T-cell (primary cell): ENCODE measurements around the gene EFNB3. TPM values are rescaled to one million over a fixed set of nuclear protein-coding genes. Genes with fewer than 3 reads are reported as not detected.

Source experiments
- ATAC-seq, 4 experiments: fragments of 200-7000 bp in 3 of 4; fragments of 150-1000 bp in 1 of 4; cut with Tn5 transposase; replicated peaks in 1 of 4; 1 replicate in 3 of 4; 2 replicates in 1 of 4; pipeline ENCODE4 v1.10.0; 2021; ENCODE audit warnings: moderate library complexity in 3 of 4, mild to moderate bottlenecking in 2 of 4, moderate number of reproducible peaks in 1 of 4
- CTCF ChIA-PET, 2 donors: fragments of 300-600 bp; sonication (Branson Sonifier 250); formaldehyde crosslinking; loops; one replicate each; lab custom pipeline; 2022; ENCODE audit warnings: antibody characterized with exemption in 2 of 2; lab: Charles Lee
- POLR2A ChIA-PET, 2 donors: fragments of 300-600 bp; sonication (Branson Sonifier 250); formaldehyde crosslinking; loops; one replicate each; lab custom pipeline; 2022; ENCODE audit warnings: antibody characterized with exemption in 2 of 2; lab: Charles Lee
- DNase-seq, 35 experiments: peaks; one replicate each; pipeline versions ENCODE4 v3.0.0 to v3.0.0-alpha.2; 2013 to 2023
- H3K27ac ChIP-seq: one replicate; pipeline ENCODE4 v1.5.1; 2013; ENCODE audit warnings: low read length
- H3K27me3 ChIP-seq, 2 experiments: replicated peaks in 1 of 2; 1 replicate in 1 of 2; 2 replicates in 1 of 2; pipeline versions ENCODE4 v1.6.1 to v1.7.0; 2013; ENCODE audit warnings: low read length in 1 of 2, mixed read lengths in 1 of 2; ENCODE audit not compliant: control insufficient read depth in 2 of 2, insufficient read depth in 2 of 2; ENCODE audit errors: extremely low read depth in 1 of 2
- H3K36me3 ChIP-seq, 2 donors: 1 replicate in 1 of 2; 2 replicates in 1 of 2; pipeline versions ENCODE4 v1.6.1 to v1.7.0; 2013; ENCODE audit warnings: low read length in 1 of 2; ENCODE audit not compliant: control insufficient read depth in 2 of 2, insufficient read depth in 1 of 2; ENCODE audit errors: extremely low read depth in 1 of 2
- H3K4me1 ChIP-seq, 2 experiments: 1 replicate in 1 of 2; 2 replicates in 1 of 2; pipeline versions ENCODE4 v1.6.1 to v1.7.0; 2013; ENCODE audit warnings: low read length in 2 of 2, mixed read lengths in 1 of 2; ENCODE audit not compliant: insufficient read depth in 2 of 2, control insufficient read depth in 1 of 2; ENCODE audit errors: extremely low read depth in 1 of 2
- H3K4me3 ChIP-seq, 2 donors: 1 replicate in 1 of 2; 2 replicates in 1 of 2; pipeline versions ENCODE4 v1.5.1 to v1.7.0; 2013; ENCODE audit warnings: mild to moderate bottlenecking in 2 of 2, low read length in 1 of 2, moderate library complexity in 1 of 2; ENCODE audit not compliant: control insufficient read depth in 1 of 2; ENCODE audit errors: extremely low read depth in 1 of 2
- H3K9me3 ChIP-seq: 2 replicates; pipeline ENCODE4 v1.7.0; 2013
- H3K27ac Mint-ChIP-seq, 2 donors: one replicate each; pipeline ENCODE4 v1.8.0; 2020 to 2021; ENCODE audit warnings: mild to moderate bottlenecking in 2 of 2, mixed read lengths in 2 of 2
- H3K27me3 Mint-ChIP-seq, 2 donors: one replicate each; pipeline ENCODE4 v1.8.0; 2021 to 2022; ENCODE audit warnings: mixed read lengths in 2 of 2
- H3K36me3 Mint-ChIP-seq: one replicate; pipeline ENCODE4 v1.8.0; 2021; ENCODE audit warnings: mixed read lengths
- H3K4me1 Mint-ChIP-seq, 3 donors: one replicate each; pipeline ENCODE4 v1.8.0; 2020 to 2022; ENCODE audit warnings: mixed read lengths in 3 of 3, mild to moderate bottlenecking in 1 of 3
- H3K4me3 Mint-ChIP-seq, 3 donors: one replicate each; pipeline ENCODE4 v1.8.0; 2020 to 2022; ENCODE audit warnings: mild to moderate bottlenecking in 3 of 3, mixed read lengths in 3 of 3, moderate library complexity in 3 of 3
- H3K9me3 Mint-ChIP-seq, 3 donors: one replicate each; pipeline ENCODE4 v1.8.0; 2020 to 2022; ENCODE audit warnings: mixed read lengths in 3 of 3
- WGBS: methylation state at CpG from one replicate; pipeline ENCODE4 v1.1.5; 2013; ENCODE audit warnings: missing lambda C conversion rate; ENCODE audit not compliant: insufficient coverage; 5-methylcytosine and 5-hydroxymethylcytosine counted together
- total RNA-seq, 35 experiments: library from RNA in 6 of 35; stranded (reverse) in 6 of 35; fragments of 120-200 nt in 1 of 35; gene quantifications; one replicate each; pipeline versions ENCODE4 v1.2.1 to v1.2.4 and lab custom pipeline; 2013 to 2026

EFNB3 gene
- total RNA-seq, 5 donors from 2014 or later (not counting 1 experiment from before 2014, with no cell fraction given): 0.07 to 0.19 (median 0.18) TPM; not detected in 2

- peaks cover 0 to 21% of the 10 kb centered on the region in 2 experiments for H3K4me1 ChIP-seq
- H3K9me3 ChIP-seq: no peaks in the 10 kb centered on the region
- H3K9me3 Mint-ChIP-seq: no peaks in the 10 kb centered on the region
- ChIA-PET CTCF (no interaction called here), POLR2A (no interaction called here)
- H3K4me1 Mint-ChIP-seq: peaks cover 16 to 28% (median 21%) of the 10 kb centered on the region in 3 donors
- no peaks in the 10 kb centered on the region for H3K36me3 Mint-ChIP-seq
- ATAC-seq (no peak), DNase-seq (no peak)
- H3K27me3 Mint-ChIP-seq: peaks cover 62 to 81% of the 10 kb centered on the region in 2 donors
- 60% methylated on average over 5 of the region's 20 CpGs for whole genome bisulfite sequencing
- no peak overlapping the region for H3K27ac Mint-ChIP-seq
- H3K4me3 Mint-ChIP-seq: peak overlapping the region in 1 of 3 donors; percentile 70
- H3K27ac ChIP-seq: no peak overlapping the region
- H3K36me3 ChIP-seq: no peaks in the 10 kb centered on the region
- peaks cover 0 to 85% of the 10 kb centered on the region in 2 experiments for H3K27me3 ChIP-seq
- no peak overlapping the region for H3K4me3 ChIP-seq
Observed at GRCh38 chr17:7715936-7716886, 11.2 kb downstream of the EFNB3 start.

DNA sequence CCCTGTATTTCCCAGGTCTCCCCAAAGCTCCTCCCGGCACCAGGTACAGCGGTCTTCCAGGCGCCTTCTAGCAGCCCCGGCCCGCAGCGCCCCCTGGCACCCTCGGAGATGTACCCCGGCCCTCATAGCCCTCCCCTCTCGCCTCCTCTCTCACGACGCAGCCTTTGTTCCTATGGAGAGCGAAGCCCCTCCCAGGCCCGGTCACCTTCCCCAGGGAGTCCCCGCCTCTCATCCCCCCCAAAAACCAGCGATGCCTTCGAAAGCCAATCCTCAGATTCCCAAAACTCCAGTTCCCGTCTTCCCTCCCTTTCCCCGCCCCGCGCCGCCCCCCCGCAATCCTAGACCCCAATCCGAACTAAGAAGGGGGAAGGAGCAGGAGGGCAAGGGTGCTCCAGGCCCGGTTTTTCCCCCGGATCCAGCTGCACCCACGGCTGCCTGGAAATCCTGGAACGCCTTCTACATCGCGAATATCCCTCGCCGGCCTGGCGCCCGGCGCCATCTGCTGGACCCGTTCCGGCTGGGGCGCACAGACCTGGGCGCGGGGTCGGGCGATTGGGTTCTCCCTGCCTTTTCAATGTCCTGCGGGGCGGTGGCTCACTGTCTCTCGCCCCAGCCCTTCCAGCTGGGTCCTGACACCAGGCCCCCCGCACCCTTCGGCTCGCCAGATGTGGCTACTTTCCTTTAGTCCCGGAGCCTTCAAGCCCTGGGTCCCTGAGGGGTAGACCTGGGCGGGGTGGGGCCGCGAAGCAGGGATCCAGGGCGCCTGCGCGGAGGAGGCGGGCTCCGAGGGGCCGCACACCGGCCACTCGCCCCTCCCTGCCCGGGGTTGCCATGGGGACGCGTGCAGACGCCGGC is 12.1 kb downstream of the EFNB3 start, which contains the start of gene DNAH2:
DNAH2 (plus strand) TSS at position 844 of the 855 bp plus-strand sequence. CDS start 1,991 bp downstream, outside the sequence.
- Mint-ChIP-seq H3K4me1 (peaks cover 14 to 25% (median 21%) of the 10 kb centered on the region in 3 donors), H3K36me3 (no peaks in the 10 kb centered on the region), H3K4me3 (peak within 1 kb of the TSS; percentile 67 to 71 (median 70)), H3K9me3 (no peaks in the 10 kb centered on the region), H3K27ac (no peak within 1 kb of the TSS), H3K27me3 (peaks cover 63 to 82% of the 10 kb centered on the region in 2 donors)
- DNase-seq (peak in 5 of 35 experiments; percentile 16 to 33 (median 22)), ATAC-seq (peak; percentile 53 to 68 (median 62))
- Histone ChIP-seq H3K9me3 (no peaks in the 10 kb centered on the region), H3K4me1 (peaks cover 0 to 21% of the 10 kb centered on the region in 2 experiments), H3K4me3 (peak within 1 kb of the TSS; percentile 28 to 57), H3K36me3 (no peaks in the 10 kb centered on the region), H3K27ac (no peak within 1 kb of the TSS), H3K27me3 (peaks cover 0 to 82% of the 10 kb centered on the region in 2 experiments)
- under 1% methylated on average over 48 of the region's 64 CpGs for WGBS
- ChIA-PET CTCF (no interaction called here), POLR2A (no interaction called here)

DNA sequence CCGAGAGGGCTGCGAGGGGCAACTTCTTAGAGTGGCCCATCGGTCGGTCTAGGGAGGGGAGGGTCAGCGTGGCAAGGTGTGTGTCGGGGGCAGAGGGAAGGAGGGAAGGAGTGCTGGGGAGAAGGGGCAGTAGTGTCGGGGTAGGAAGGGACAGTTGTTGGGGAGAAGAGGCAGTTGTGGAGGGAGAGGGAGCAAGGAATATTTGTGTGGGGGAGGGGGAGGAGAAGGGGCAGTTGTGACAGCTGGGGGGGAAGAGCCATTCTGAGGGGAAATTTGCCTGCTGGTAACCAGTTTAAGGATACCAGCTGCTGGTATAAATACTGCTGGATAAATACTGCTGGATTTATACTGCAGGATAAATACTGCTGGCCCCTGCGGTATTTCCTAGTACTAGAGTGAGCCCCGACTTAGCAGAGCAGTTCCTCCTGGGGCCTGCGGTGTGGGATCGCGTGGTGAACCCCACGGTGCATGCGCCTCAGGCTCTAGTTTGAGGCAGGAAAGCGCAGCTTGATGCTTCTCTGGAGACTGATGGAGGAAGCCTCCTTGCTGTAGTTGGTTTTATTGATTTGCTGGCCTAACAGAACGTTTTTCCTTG is 12.9 kb downstream of the EFNB3 start:
- Histone ChIP-seq H3K27ac (no peak overlapping the region), H3K27me3 (peaks cover 0 to 75% of the 10 kb centered on the region in 2 experiments), H3K4me3 (peak overlapping the region in 1 of 2 donors; percentile 57), H3K9me3 (no peaks in the 10 kb centered on the region), H3K36me3 (no peaks in the 10 kb centered on the region), H3K4me1 (peaks cover 0 to 21% of the 10 kb centered on the region in 2 experiments)
- Mint-ChIP-seq H3K27me3 (peaks cover 61 to 80% of the 10 kb centered on the region in 2 donors), H3K4me1 (peaks cover 13 to 23% (median 14%) of the 10 kb centered on the region in 3 donors), H3K36me3 (no peaks in the 10 kb centered on the region), H3K4me3 (peak overlapping the region; percentile 28 to 70 (median 49)), H3K9me3 (no peaks in the 10 kb centered on the region), H3K27ac (no peak overlapping the region)
- ChIA-PET POLR2A (no interaction called here), CTCF (no interaction called here)
- DNase-seq: peak in 20 of 35 experiments; percentile 15 to 40 (median 28)
- peak; percentile 66 to 82 (median 80) for ATAC-seq
- WGBS: 4% methylated on average over 15 of the region's 16 CpGs

DNA sequence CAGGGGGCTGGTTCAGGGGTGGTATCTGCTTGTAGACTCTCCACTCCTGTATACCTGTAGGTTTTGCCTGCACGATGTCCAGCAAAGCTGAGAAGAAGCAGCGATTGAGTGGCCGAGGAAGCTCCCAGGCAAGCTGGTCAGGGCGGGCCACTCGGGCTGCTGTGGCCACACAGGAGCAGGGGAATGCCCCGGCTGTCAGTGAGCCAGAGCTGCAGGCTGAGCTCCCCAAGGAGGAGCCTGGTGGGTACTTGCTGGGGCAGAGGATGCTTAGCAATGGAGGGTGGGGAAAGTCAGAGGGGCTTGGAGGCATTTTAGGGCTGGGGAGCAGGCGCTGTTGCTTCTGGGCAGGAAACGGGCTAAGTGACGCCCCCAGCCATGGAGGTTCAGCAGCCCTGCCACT is 14.7 kb downstream of the EFNB3 start:
- H3K27ac Mint-ChIP-seq: no peak overlapping the region
- DNase-seq: no peak

GRCh38 chr17:7720125-7720524 is 15.1 kb downstream of the EFNB3 start:
- H3K27ac Mint-ChIP-seq: no peak overlapping the region
- no peaks in the 10 kb centered on the region for H3K36me3 Mint-ChIP-seq

More for the DNA sequence above, 14.7 kb downstream of the EFNB3 start:
- POLR2A ChIA-PET: no interaction called here
- peaks cover 8 to 19% (median 13%) of the 10 kb centered on the region in 3 donors for H3K4me1 Mint-ChIP-seq
- no peak for ATAC-seq
- H3K27me3 Mint-ChIP-seq: peaks cover 61 to 74% of the 10 kb centered on the region in 2 donors
- H3K9me3 Mint-ChIP-seq: no peaks in the 10 kb centered on the region
- Histone ChIP-seq H3K9me3 (no peaks in the 10 kb centered on the region), H3K36me3 (no peaks in the 10 kb centered on the region), H3K4me1 (peaks cover 0 to 18% of the 10 kb centered on the region in 2 experiments), H3K27ac (no peak overlapping the region), H3K27me3 (peaks cover 2 to 67% of the 10 kb centered on the region in 2 experiments), H3K4me3 (no peak overlapping the region)
- no peaks in the 10 kb centered on the region for H3K36me3 Mint-ChIP-seq
- H3K4me3 Mint-ChIP-seq: no peak overlapping the region
- CTCF ChIA-PET: no interaction called here
- 73% methylated on average over 8 of the region's 9 CpGs for WGBS

More at GRCh38 chr17:7720125-7720524, 15.1 kb downstream of the EFNB3 start:
- peaks cover 2 to 67% of the 10 kb centered on the region in 2 experiments for H3K27me3 ChIP-seq
- WGBS: 46% methylated on average over 4 of the region's 4 CpGs
- ChIA-PET CTCF (interaction anchor here in 1 of 2 donors (0.7 kb wide), 1 partner anchor 12 kb away, joined by 4 read pairs; no protein-coding TSS in a partner anchor), POLR2A (interaction anchor here in 1 of 2 donors (0.6 kb wide), 1 partner anchor 142 kb away, joined by 9 read pairs; no protein-coding TSS in a partner anchor)
- ATAC-seq (no peak), DNase-seq (no peak)
- no peak overlapping the region for H3K4me3 ChIP-seq
- peaks cover 8 to 19% (median 13%) of the 10 kb centered on the region in 3 donors for H3K4me1 Mint-ChIP-seq
- no peak overlapping the region for H3K27ac ChIP-seq
- H3K27me3 Mint-ChIP-seq: peaks cover 59 to 73% of the 10 kb centered on the region in 2 donors
- no peaks in the 10 kb centered on the region for H3K36me3 ChIP-seq
- no peaks in the 10 kb centered on the region for H3K9me3 ChIP-seq
- peaks cover 0 to 18% of the 10 kb centered on the region in 2 experiments for H3K4me1 ChIP-seq
- H3K9me3 Mint-ChIP-seq: no peaks in the 10 kb centered on the region
- no peak overlapping the region for H3K4me3 Mint-ChIP-seq
